HG03025 (cell line): ENCODE results near the gene EYA2.

ENCODE experiments used
- ATAC-seq: cut with Tn5 transposase; IDR thresholded peaks from one replicate; pipeline ENCODE4 v1.9.1; 2021; ENCODE audit warnings: mild to moderate bottlenecking, moderate library complexity; ENCODE audit not compliant: unreplicated experiment, low FRiP score

Gene EYA2

GRCh38 chr20:47125758-47126591 is 231.3 kb downstream of the EYA2 start:
- no peak for ATAC-seq

- ATAC-seq: no peak
Measured at GRCh38 chr20:47126709-47127108, 232.1 kb downstream of the EYA2 start.

DNA sequence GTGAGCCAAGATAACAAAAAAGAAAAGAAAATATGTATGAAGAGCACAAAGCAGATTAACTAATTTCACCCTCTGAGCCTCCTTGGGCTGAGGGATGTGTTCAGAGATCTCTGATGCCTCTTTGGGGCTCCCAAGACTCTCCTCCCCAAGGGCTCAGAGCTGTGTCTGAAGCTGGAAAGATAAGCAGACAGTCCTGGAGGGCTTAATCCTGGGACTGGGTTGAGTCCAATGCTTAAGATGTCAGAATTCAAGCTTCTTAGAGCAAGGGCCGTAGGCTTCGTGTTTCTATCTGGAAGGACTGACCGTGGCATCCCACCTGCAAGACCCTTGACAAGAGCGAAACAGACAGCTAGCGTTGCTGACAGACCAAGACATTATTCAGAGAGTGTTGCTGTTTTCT is 232.9 kb downstream of the EYA2 start:
- ATAC-seq: no peak

- no peak for ATAC-seq
Measured at GRCh38 chr20:47127999-47128398, 233.4 kb downstream of the EYA2 start.

- ATAC-seq: no peak
Measured at GRCh38 chr20:47129306-47129705, 234.7 kb downstream of the EYA2 start.

- ATAC-seq: no peak
Measured at GRCh38 chr20:47133809-47134456, 239.3 kb downstream of the EYA2 start.

DNA sequence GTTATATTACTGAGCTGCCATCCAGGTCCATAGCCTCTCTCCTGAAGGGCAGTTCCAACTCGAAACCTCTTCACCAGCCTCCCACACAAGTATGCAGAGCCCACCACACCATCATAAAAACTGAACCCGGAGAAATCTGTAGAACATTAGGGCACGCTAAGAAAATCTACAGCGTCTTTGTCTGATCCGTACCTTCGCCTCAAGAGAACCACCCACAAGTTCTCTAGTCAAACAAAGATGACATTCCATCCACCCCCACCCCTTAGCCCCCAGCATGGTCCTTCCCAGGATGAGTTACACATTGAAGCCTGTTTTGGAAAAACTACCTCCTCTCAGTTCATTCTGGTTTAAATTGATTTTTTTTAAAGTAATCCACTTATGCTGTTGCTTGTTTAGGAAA is 242.1 kb downstream of the EYA2 start:
- no peak for ATAC-seq

DNA sequence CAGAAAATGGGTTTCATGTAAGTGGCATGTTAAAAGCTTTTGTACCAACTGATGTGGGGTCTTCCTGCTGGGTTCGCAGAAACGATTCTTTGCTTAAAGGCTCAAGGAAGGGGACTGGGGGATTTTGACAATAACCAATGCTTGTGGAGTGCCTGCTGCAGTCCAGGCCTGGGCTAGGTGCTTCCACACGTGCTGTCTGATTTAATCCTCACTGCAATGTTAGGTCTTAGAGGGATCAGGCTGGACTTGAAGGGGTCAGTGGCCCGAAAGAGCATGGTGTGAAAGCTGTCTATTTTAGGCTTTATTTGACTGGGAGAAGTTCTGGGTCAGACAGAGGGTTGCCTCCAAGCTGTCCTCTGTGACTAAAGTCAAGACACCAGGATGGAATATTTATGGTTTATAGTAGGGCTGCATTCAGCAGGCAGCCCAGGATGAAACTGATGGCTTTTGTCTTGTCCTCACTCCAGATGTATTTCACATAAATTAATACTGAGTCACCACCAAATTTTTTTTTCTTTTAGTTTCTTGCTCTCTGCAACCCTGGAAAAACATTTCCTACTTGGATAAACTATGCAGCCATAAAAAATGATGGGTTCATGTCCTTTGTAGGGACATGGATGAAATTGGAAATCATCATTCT is 242.7 kb downstream of the EYA2 start:
- ATAC-seq: no peak

GRCh38 chr20:47139934-47140535 is 245.4 kb downstream of the EYA2 start:
- no peak for ATAC-seq

GRCh38 chr20:47141350-47141921 is 246.8 kb downstream of the EYA2 start:
- no peak for ATAC-seq

GRCh38 chr20:47141941-47142773 is 247.5 kb downstream of the EYA2 start:
- no peak for ATAC-seq

DNA sequence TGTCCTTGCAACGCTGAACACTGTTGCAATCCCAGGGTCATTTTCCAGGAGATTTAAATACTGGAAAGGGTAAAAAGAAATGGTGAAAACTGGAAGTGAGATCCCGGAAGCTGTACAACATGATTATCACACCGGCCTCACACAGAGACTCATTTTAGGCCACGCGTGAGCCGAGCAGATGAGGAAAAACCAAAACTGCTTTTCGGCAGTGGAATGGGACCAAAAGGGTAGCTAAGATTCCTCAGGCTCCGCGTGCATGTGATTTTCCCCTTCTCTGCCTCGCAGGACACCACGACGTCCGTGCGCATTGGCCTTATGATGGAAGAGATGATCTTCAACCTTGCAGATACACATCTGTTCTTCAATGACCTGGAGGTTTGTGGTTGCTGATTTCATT is 248.1 kb downstream of the EYA2 start:
- no peak for ATAC-seq

DNA sequence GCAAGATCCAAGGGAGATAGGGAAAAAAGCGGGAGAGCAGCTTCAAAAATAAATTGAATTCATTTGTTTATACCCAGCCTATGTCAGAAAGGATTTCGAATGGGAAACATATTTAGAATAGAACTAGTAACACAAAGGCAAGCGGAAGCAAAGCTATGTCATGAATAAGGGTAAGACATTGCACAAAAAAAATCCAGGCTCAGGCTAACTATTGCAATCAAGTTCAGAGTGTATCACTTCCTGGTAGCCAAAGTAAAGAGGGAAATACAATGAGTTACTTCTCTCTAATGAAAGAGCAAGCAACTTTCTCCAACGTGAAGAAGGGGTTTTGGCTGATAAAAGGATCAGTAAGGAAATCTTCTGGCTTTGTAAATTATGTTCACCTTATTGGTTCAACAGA is 249.0 kb downstream of the EYA2 start:
- ATAC-seq: no peak

DNA sequence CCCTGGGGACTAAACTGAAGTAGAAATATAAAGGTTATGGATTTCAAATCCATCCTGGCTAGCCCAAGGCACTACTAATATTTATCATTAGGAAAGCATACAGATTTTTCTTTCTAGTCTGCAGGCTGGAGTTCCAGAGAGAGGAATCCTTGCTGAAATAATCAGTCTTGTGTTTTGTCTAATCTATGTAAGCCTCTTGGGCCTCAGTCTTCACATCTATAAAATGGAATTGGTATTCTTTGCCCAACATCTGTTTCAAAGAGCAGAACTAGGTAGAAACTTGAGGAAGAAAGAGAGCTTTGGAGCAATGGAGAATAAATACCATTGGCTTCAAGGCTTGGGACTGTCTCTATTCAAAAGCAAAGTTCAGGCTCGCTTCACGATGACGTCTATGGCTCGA is 249.8 kb downstream of the EYA2 start:
- ATAC-seq: no peak

DNA sequence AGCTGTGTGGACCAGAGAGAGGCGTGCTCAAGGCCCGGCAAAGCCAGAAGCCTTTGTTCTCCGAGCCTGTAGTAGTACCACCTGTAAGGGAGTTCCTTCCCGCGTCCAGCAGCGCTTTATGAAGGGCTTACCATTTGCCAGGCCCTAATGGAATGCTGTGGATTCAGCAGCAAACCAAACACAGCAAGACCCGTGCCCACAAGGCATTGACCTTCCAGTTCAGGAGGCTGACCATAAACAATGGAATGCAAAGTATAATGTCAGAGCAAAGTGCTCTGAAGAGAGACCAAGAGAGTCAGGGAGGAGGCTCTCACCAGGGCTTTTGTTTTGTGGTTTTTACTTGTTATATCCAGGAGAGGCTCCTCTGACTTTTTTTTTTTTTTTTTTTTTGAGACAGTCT is 252.0 kb downstream of the EYA2 start:
- ATAC-seq: no peak

GRCh38 chr20:47148059-47148458 is 253.4 kb downstream of the EYA2 start:
- no peak for ATAC-seq

DNA sequence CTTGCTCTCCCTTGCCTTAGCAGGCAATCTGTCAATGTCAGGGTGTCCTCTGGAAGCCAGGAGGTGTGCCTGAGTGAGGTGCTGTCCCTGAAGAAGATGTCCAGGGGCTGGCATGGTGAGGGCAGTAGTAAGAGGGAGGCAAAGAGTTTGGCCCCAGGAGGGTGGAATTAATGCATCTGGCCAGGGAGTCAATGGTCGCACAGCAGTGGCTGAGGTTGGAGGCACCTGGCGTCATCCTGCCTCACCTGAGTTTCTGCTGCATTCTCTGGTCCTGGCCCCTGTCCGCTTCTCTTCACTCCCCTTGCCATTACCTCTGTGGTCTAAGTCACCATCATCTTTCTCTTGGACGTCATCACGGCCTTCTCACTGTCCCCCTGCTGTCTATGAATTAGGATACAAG is 255.3 kb downstream of the EYA2 start:
- no peak for ATAC-seq

GRCh38 chr20:47150403-47151152 is 255.9 kb downstream of the EYA2 start:
- no peak for ATAC-seq

DNA sequence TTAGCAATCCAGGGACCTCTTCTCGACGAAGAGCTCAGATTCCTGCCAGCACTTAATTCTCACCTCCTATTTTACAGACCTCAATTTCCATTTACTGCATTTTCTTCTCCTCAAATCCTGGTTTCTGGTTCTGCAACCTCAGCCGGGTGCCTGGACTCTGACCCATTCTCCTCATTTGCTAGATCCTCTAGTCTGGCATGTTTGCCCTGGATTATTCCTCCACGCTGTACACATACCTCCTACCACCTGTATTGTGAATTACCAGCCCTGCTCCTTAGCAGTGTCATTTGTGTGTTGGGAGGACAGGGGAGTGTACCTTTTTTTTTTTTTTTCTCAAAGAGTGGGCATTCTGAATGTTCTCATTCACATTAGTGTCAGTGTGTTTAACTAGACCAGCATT is 257.4 kb downstream of the EYA2 start:
- no peak for ATAC-seq
